GM19238 (cell line): ENCODE results near the gene GYS1.
"Not testable (repeated sequence)": the region's sequence is repeated elsewhere in the genome, so short reads cannot be mapped to it uniquely, and the experiment has no call there.

Experiments
- DNase-seq: peaks from one replicate; pipeline ENCODE4 v3.0.0; 2011; ENCODE audit warnings: low spot score; ENCODE audit not compliant: insufficient read length

Gene GYS1

GRCh38 chr19:48993175-48994034, at the start of gene GYS1, which contains the start of gene RUVBL2:
Gene GYS1 (minus strand): TSS chr19:48993309. CDS start chr19:48993112, 197 bp downstream.
Gene RUVBL2 (plus strand): TSS chr19:48993887. CDS start chr19:48993912, 25 bp downstream.
- DNase-seq: peak; percentile 98

DNA sequence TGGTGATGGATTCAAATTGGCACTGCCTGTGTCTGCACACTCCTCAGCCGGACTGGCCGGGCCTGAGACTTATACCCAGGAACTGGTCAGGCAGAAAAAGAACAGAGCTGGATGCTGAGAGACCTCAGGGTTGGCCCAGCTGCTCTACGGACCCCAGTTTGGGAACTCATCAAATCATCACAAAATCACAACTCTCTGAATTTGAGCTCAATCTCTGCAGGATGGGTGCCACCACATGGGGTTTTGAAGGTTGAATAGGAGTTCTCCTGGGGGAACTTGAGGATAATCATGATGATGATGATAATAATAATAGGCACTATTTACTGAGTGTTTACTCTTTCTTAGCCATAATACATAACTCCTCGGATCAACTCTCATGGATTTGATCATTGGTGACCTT, 49.6 kb upstream of the GYS1 start:
- not testable (repeated sequence) for DNase-seq

DNA sequence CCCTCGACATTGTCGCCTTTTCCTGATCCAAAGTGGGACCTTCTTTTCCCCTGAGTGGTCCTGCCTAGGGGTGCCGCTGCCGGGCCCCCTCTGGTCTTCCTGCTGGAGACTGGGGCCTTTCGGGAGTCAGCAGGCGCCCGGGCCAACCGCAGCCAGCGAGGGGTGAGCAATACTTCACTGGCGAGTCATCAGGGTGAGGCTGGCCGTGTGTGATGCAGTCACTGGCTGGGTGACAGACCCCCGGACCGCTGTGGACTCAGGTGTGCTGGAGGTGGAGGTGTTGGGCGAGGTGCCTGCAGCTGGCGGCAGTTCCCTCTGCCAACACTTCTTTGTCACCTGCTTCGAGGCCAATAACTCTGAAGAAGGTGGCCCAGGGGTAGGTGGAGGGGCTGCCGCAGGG, 49.1 kb upstream of the GYS1 start:
- DNase-seq: no peak

DNA sequence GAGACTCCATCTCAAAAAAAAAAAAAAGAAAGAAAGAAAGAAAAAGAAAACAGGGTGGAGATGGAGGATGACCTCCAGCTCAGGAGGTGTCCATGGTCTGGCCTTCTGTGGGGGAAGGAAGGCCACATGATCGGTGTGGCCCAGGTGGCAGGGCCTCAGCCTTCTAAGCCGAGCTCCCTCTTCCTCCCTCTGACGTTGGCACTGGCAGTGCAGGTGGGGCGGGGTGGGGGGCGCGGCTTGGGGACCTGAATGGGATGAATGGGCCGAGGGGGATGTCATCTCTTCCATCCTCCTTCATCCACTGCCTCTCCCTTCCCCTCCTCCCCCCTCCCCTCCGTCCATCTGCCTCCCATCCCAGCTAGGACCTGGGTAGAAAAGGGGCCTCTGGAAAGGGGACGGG, 46.6 kb upstream of the GYS1 start:
- not testable (repeated sequence) for DNase-seq

- not testable (repeated sequence) for DNase-seq
These were observed 45.6 kb upstream of the GYS1 start for GRCh38 chr19:49038557-49039276.

- DNase-seq: not testable (repeated sequence)
These were observed 45.0 kb upstream of the GYS1 start for GRCh38 chr19:49038111-49038510.

DNA sequence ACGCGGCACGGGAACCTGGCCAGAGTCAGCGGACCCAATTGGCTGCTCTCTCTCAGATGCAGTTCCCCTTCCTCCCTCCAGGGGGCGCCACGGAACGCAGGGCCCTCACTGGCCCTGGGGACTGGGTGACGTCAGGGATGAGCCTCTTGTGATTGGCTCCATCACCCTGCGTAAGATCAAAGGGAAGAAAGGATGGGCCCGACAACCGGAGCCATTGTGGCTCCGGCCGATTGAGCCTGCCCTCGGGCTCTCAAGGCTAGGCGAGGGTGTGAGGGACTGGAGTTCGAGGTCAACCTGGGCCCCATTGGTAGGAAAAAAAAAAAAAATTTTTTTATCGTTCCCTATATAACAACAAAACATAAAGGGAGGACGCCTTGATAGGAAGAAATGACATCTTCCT, 43.7 kb upstream of the GYS1 start, which contains the start of gene CGB1:
TSS of gene CGB1 (minus strand) at position 81 of the 400 bp plus-strand sequence. CDS start 184 bp downstream, outside the sequence.
- not testable (repeated sequence) for DNase-seq

GRCh38 chr19:49031642-49032301, 38.7 kb upstream of the GYS1 start, which contains the start of gene CGB2:
Gene CGB2 (plus strand): TSS chr19:49031890. CDS start chr19:49032096, 206 bp downstream.
- not testable (repeated sequence) for DNase-seq

- not testable (repeated sequence) for DNase-seq
These were observed 37.2 kb upstream of the GYS1 start for GRCh38 chr19:49030323-49030722.

DNA sequence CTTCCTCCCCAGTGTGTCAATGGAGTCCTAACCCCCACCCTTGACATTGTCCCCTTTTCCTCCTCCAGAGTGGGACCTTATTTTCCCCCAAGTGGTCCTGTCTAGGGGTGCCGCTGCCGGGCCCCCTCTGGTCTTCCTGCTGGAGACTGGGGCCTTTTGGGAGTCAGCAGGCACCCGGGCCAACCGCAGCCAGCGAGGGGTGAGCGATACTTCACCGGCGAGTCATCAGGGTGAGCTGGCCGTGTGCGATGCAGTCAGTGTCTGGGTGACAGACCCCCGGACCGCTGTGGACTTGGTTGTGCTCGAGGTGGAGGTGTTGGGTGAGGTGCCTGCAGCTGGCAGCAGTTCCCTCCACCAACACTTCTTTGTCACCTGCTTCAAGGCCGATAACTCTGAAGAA, 36.6 kb upstream of the GYS1 start:
- DNase-seq: not testable (repeated sequence)

DNA sequence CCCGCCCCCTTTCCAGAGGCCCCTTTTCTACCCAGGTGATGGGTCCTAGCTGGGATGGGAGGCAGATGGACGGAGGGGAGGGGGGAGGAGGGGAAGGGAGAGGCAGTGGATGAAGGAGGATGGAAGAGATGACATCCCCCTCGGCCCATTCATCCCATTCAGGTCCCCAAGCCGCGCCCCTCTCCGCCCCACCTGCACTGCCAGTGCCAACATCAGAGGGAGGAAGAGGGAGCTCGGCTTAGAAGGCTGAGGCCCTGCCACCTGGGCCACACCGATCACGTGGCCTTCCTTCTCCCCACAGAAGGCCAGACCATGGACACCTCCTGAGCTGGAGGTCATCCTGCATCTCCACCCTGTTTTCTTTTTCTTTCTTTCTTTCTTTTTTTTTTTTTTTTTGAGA, 35.6 kb upstream of the GYS1 start:
- not testable (repeated sequence) for DNase-seq

- not testable (repeated sequence) for DNase-seq
These were observed 32.5 kb upstream of the GYS1 start for GRCh38 chr19:49025599-49025998.

GRCh38 chr19:49025088-49025487, 32.0 kb upstream of the GYS1 start:
- not testable (repeated sequence) for DNase-seq

GRCh38 chr19:49024233-49024632, 31.1 kb upstream of the GYS1 start, which contains the start of gene CGB3:
Gene CGB3 (minus strand): TSS chr19:49024333. CDS start chr19:49023971, 362 bp downstream.
- DNase-seq: not testable (repeated sequence)

- DNase-seq: no peak
These were observed 29.0 kb upstream of the GYS1 start for GRCh38 chr19:49022116-49022515.

DNA sequence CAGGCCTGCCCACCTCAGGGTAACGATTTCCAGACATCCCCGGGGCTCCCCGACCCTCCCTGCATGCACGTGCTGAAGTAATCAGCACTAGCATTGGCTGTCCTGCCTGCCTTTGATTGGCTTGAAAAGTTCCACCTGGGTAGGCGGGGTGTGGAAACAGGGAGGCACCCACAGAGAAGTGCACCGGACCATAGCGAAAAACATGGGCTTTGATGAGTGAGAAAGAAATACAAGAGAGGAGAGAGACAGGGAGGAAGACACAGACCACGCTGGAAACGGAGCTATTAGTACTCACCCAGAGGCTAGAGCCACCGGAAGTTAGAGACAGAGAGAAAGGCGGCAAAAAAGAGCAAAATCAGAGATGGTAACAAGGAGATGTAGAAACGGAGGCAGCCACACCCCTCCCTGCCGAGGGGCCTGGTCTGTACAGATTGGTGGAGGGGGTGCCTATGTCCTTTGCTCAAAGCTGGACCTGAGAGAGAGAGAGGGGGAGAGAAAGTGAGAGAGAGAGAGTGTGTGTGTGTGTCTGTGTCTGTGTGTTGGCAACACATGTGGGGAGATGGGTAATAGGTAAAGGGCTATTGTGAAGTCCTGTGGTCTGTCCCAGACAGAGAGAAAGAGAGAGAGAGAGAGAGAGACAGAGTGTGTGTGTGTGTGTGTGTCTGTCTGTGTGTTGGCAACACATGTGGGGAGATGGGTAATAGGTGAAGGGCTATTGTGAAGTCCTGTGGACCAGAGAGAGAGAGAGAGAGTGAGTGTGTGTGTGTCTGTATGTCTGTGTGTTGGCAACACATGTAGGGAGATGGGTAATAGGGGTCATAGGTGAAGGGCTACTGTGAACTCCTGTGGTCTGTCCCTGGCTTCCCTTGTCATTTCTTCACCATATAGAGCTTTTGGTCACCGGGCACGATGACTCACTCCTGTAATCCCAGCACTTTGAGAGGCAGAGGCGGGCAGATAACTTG, 28.1 kb upstream of the GYS1 start:
- no peak for DNase-seq

DNA sequence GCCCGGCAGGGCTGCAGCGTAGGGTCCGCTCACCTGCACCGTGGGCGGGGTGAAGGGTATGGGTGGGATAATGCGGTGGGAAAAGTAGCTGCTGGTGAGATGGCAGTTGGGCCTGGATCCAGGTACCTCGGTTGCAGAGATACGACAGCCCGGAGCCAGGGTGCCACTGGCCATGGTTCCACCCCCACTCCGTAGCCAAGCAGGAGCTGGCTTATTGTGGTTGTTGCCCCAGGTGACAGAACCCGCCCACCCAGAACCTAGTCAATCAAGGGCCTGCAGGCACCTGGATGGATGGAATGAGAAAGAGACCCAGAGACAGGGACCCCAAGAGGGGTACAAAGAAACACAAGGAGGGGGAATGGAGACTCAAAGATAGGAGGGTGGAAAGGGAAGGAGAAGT, 27.2 kb upstream of the GYS1 start:
- no peak for DNase-seq

- peak; percentile 44 for DNase-seq
These were observed 26.3 kb upstream of the GYS1 start for GRCh38 chr19:49019242-49019932.

GRCh38 chr19:49018388-49019241, 25.5 kb upstream of the GYS1 start:
- DNase-seq: not testable (repeated sequence)
